ENCODE results near the gene PRR5L.

- TF ChIP-seq CTCF (IDR thresholded peaks at IDR 0.05) (no peak), POLR2A (IDR thresholded peaks at IDR 0.05) (no peak)
Observed at GRCh38 chr11:36438126-36438525, 142.0 kb downstream of the PRR5L start.

All from thyroid gland (tissue), 4 donors.